Measurements from ENCODE around the gene TTLL4. TPM values are rescaled to one million over a fixed set of nuclear protein-coding genes. Genes with fewer than 3 reads are reported as not detected.

The TTLL4 gene
- total and polyA plus RNA-seq, 2 of the 8 experiments (the other 6 are each of a cell fraction or from before 2014, with no cell fraction given), result 71.1 to 105 TPM

GRCh38 chr2:218703341-218703740 is 7.3 kb upstream of the TTLL4 start (continued):
- no peak for TF ChIP-seq CTCF (IDR thresholded peaks at IDR 0.05; ENCODE audit: control extremely low read depth in 1 of 3, insufficient read depth in 1 of 3, low read depth in 1 of 3, low read length in 3 of 3)
- TF ChIP-seq CEBPB (IDR thresholded peaks at IDR 0.05; ENCODE audit: low read depth, low read length), result no peak
- no peak for TF ChIP-seq RFX5 (IDR thresholded peaks at IDR 0.05; ENCODE audit: borderline replicate concordance, low read depth, low read length)
- no peak for TF ChIP-seq TAF7 (optimal IDR thresholded peaks at IDR 0.05; ENCODE audit: borderline replicate concordance, low read depth, low read length)
- no peak for TF ChIP-seq RXRA (IDR thresholded peaks at IDR 0.05; ENCODE audit: insufficient read depth, low read depth, low read length)
- TF ChIP-seq HDAC6 (IDR thresholded peaks at IDR 0.05; ENCODE audit: low read depth, low read length), result no peak

Measured in H1 (cell line).